CD4-positive, alpha-beta T cell treated with Interleukin-12 subunit alpha and Interleukin-12 subunit beta, for 1 hour (primary cell): ENCODE data around the gene ISG20.

Experiments used
- DNase-seq: peaks from one replicate; pipeline ENCODE4 v3.0.0-alpha.2; 2020

ISG20 gene

GRCh38 chr15:88693191-88693590 is 54.4 kb downstream of the ISG20 start:
- DNase-seq, result no peak

- DNase-seq, result no peak
Measured at GRCh38 chr15:88695101-88695500, 56.3 kb downstream of the ISG20 start.

- no peak for DNase-seq
Measured at GRCh38 chr15:88695691-88696251, 57.0 kb downstream of the ISG20 start.

- no peak for DNase-seq
Measured at GRCh38 chr15:88696254-88696653, 57.4 kb downstream of the ISG20 start.

GRCh38 chr15:88697276-88697675 is 58.5 kb downstream of the ISG20 start:
- DNase-seq, result no peak

GRCh38 chr15:88699861-88700260 is 61.0 kb downstream of the ISG20 start:
- DNase-seq, result no peak

GRCh38 chr15:88700716-88701115 is 61.9 kb downstream of the ISG20 start:
- DNase-seq, result no peak

- DNase-seq, result peak; percentile 32
Measured at GRCh38 chr15:88701561-88702095, 62.8 kb downstream of the ISG20 start.

- no peak for DNase-seq
Measured at GRCh38 chr15:88702983-88703382, 64.2 kb downstream of the ISG20 start.

- DNase-seq, result no peak
Measured at GRCh38 chr15:88703533-88703932, 64.7 kb downstream of the ISG20 start.

GRCh38 chr15:88704791-88705768 is 66.3 kb downstream of the ISG20 start:
- no peak for DNase-seq

GRCh38 chr15:88705769-88706165 is 67.0 kb downstream of the ISG20 start:
- no peak for DNase-seq
